IgD-negative memory B cell (primary cell): ENCODE results near the gene APPL2. TPM values are rescaled to one million over a fixed set of nuclear protein-coding genes. Genes with fewer than 3 reads are reported as not detected.
A peak's percentile ranks its signal among the peaks of the same experiment; 100 is the strongest.
"Not testable (repeated sequence)": the region's sequence is repeated elsewhere in the genome, so short reads cannot be mapped to it uniquely, and the experiment has no call there.

ENCODE experiments used
- H3K27ac Mint-ChIP-seq, 3 donors: one replicate each; pipeline ENCODE4 v1.8.0; 2020 to 2022; ENCODE audit warnings: mild to moderate bottlenecking in 3 of 3, mixed read lengths in 3 of 3, moderate library complexity in 1 of 3
- H3K27me3 Mint-ChIP-seq: one replicate; pipeline ENCODE4 v1.8.0; 2021; ENCODE audit warnings: mixed read lengths
- H3K36me3 Mint-ChIP-seq: one replicate; pipeline ENCODE4 v1.8.0; 2020; ENCODE audit warnings: mild to moderate bottlenecking, mixed read lengths
- H3K4me1 Mint-ChIP-seq, 3 donors: one replicate each; pipeline ENCODE4 v1.8.0; 2020 to 2022; ENCODE audit warnings: mixed read lengths in 3 of 3, mild to moderate bottlenecking in 1 of 3
- H3K4me3 Mint-ChIP-seq, 4 donors: one replicate each; pipeline ENCODE4 v1.8.0; 2020 to 2022; ENCODE audit warnings: mild to moderate bottlenecking in 4 of 4, mixed read lengths in 4 of 4, moderate library complexity in 3 of 4
- H3K9me3 Mint-ChIP-seq, 3 donors: one replicate each; pipeline ENCODE4 v1.8.0; 2020 to 2021; ENCODE audit warnings: mixed read lengths in 3 of 3, mild to moderate bottlenecking in 1 of 3
- polyA plus RNA-seq: library from polyadenylated mRNA; unstranded; fragments of 300-500 nt; fragmentation: Illumina TruSeq; gene quantifications from one replicate; pipeline ENCODE4 v1.2.3, GENCODE V29; 2021

APPL2 gene
- polyA plus RNA-seq, 1 donor from 2014 or later = 10.0 TPM

DNA sequence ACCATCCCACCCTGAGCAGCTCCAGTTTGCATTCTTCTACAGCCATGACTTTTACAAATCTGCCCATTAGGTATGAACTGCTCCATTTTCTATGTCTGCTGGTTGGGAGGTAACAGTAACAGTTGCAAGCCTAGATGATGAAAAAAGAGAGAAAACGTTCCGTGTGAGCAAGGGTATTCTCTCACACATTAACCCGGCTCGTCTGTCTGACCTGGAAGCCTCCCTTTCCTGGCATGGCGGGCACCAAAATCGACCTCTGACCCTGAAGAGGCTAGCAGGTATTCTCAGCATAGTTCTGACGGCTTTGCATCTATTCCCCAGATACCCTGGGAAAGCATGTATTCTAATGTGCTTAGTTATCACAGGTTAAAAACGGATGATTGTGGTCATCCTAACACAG is 31.8 kb downstream of the APPL2 start:
- no peaks in the 10 kb centered on the region for H3K4me1 Mint-ChIP-seq
- no peaks in the 10 kb centered on the region for H3K27me3 Mint-ChIP-seq
- no peaks in the 10 kb centered on the region for H3K9me3 Mint-ChIP-seq
- no peak overlapping the region for H3K4me3 Mint-ChIP-seq
- H3K27ac Mint-ChIP-seq = peak overlapping the region in 1 of 3 donors; percentile 64
- H3K36me3 Mint-ChIP-seq = peaks cover 4% of the 10 kb centered on the region

DNA sequence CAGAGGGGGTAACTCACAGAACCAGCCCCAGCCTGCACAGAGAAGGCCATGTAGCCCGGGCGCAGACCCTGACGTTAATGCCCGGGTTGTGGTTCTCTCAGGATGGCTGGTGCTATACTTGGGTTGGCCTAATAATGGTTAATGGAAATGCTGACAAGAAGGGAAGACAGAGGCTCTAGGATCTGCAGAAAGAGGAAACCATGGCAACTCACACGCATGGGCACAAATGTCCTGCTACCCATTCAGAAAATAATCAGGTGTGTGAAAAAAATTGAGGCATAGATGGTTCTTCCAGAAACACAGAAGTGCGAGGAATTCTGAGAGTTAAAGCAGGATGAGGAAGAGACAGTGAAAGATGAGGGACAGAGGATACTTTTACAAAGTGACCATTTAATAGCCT is 33.8 kb downstream of the APPL2 start:
- no peak overlapping the region for H3K4me3 Mint-ChIP-seq
- peaks cover 4% of the 10 kb centered on the region for H3K36me3 Mint-ChIP-seq
- H3K9me3 Mint-ChIP-seq = no peaks in the 10 kb centered on the region
- H3K27me3 Mint-ChIP-seq = no peaks in the 10 kb centered on the region
- no peaks in the 10 kb centered on the region for H3K4me1 Mint-ChIP-seq
- peak overlapping the region in 1 of 3 donors; percentile 90 for H3K27ac Mint-ChIP-seq

DNA sequence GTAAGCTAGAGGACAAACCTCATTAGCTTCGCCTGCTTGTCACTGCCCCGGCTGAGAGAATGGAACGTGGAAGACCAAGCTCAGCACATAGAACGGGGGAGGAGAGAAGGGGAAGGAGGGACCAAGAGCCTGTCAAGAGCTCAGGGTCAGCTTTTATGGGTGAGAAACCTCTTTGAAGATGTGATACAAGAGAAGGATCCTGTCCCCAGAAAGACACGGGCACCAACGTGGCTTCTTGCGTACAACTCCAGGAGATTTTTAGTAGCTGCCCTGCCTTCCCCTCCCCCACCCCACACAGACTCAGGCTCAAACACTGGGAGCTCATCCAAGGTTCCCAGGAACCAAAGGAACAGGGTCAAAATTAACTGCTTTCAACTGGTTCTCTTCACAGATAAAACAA is 34.7 kb downstream of the APPL2 start:
- Mint-ChIP-seq H3K36me3 (peaks cover 3% of the 10 kb centered on the region), H3K4me3 (no peak overlapping the region), H3K9me3 (no peaks in the 10 kb centered on the region), H3K4me1 (no peaks in the 10 kb centered on the region), H3K27me3 (no peaks in the 10 kb centered on the region), H3K27ac (peak overlapping the region in 1 of 3 donors; percentile 57)

DNA sequence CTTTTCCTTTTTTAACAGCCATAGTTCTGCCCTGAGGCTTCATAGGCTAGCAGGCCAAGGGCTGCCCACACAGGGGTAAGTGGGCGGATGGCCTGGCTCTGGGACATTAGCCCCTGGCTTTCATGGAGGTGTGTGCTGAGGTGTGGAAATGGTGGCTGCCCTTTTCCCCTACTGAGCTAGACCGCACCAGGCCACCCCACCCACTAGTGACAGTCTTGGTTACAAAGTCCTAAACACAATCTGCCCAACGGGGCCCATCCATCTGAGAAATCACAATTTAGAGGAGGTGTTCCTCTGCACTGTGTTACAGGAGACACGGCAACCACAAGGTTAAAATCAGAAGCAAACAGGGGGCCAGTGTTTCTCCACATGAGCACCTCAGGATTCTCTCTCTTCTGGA is 35.6 kb downstream of the APPL2 start:
- no peaks in the 10 kb centered on the region for H3K36me3 Mint-ChIP-seq
- no peaks in the 10 kb centered on the region for H3K9me3 Mint-ChIP-seq
- H3K4me3 Mint-ChIP-seq = no peak overlapping the region
- no peak overlapping the region for H3K27ac Mint-ChIP-seq
- no peaks in the 10 kb centered on the region for H3K27me3 Mint-ChIP-seq
- no peaks in the 10 kb centered on the region for H3K4me1 Mint-ChIP-seq

DNA sequence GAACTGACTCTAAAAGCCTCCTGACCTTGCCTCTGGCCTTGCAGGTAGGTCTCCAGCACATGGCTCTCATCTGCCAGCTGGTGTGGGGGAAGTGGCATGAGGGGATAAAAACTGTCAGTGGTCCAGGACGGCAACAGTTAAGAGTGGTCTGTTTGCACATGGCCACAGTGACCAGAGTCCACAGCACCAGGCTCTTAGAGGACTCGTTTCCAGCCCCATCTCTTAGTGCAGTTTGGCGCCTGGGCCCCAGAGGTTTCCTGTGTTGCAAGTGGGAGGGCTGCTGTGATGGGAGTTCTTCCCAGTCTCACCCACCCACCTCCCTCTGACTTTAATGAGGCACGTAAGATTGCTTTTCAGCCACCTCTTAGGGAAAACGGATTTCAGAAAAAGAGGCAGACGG is 37.0 kb downstream of the APPL2 start:
- Mint-ChIP-seq H3K4me3 (no peak overlapping the region), H3K27me3 (no peaks in the 10 kb centered on the region), H3K4me1 (no peaks in the 10 kb centered on the region), H3K36me3 (peaks cover 2% of the 10 kb centered on the region), H3K27ac (peak overlapping the region in 2 of 3 donors; percentile 68 to 80), H3K9me3 (no peaks in the 10 kb centered on the region)

DNA sequence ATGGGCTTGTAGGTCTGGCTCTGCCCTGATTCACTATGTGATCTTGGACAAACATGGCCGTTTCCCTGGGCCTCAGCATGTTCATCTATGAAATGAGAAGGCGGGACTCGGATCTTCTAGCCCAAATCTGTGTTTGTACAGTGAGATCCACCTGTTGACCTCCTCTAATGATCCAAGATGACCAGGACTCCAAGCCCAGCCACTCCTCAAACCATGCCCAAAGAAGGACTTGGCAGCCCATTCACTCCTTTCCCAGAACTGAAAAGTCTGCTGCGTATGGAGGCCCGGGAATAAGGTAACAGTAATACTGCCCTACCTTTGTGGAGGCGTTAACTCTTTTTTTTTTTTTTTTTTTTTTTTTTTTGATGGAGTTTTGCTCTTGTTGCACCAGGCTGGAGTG is 39.9 kb downstream of the APPL2 start:
- H3K27ac Mint-ChIP-seq = peak overlapping the region in 1 of 3 donors; percentile 10

DNA sequence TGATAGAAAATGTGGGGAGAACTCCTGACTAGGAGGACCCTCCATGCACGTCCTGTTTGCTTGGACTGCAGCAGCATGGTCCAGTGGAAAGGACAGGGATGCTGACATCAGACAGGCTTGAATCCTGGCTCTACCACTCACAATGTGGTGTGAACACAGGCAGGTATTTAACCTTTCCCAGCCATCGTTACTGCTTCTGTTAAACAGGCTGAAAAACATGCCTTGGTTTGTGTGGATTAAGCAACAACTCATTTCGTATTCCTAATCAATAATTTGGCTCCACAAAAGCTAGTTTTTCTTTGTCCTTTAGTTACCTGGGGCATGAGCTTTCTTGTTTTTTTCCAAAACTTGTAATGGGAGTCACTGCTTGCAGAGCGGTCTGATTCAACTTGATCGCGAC is 41.0 kb downstream of the APPL2 start:
- no peaks in the 10 kb centered on the region for H3K9me3 Mint-ChIP-seq
- peak overlapping the region in 1 of 3 donors; percentile 10 for H3K27ac Mint-ChIP-seq
- H3K36me3 Mint-ChIP-seq = peaks cover 2% of the 10 kb centered on the region
- H3K4me1 Mint-ChIP-seq = peaks cover 0 to 7% (median 4%) of the 10 kb centered on the region in 3 donors
- no peak overlapping the region for H3K4me3 Mint-ChIP-seq
- H3K27me3 Mint-ChIP-seq = no peaks in the 10 kb centered on the region

More for the DNA sequence above, 39.9 kb downstream of the APPL2 start:
- H3K27me3 Mint-ChIP-seq = no peaks in the 10 kb centered on the region
- H3K4me1 Mint-ChIP-seq = peaks cover 0 to 4% (median 2%) of the 10 kb centered on the region in 3 donors
- no peaks in the 10 kb centered on the region for H3K9me3 Mint-ChIP-seq
- peaks cover 2% of the 10 kb centered on the region for H3K36me3 Mint-ChIP-seq
- no peak overlapping the region for H3K4me3 Mint-ChIP-seq

DNA sequence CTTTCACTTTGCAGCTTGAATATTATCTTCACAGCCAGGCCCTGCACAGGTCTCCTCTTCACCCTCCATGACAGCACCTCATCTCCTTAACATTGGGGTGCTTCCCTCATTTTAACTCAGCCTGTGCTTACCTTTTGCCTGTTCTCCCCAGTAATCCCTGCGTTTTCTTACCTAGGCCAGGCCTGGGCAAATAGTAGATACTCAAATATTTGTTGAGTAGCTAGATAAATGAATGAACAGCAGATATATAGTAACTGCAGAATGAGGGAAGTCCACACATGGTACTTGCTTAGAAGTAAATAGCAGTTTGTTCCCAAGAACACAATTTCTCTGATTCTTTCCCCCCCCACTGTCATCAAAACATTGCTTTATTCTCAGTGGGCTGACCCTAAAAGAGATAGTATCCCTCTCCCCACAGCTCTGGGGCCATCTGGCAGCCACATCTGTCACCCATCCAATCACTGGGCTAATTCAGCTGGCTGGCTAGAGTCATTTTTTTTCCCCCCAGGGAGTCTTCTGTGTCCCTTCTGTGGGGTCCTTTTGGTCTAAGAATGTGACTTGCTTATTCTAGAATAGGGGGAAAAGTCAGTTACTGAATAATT is 43.2 kb downstream of the APPL2 start:
- H3K9me3 Mint-ChIP-seq = no peaks in the 10 kb centered on the region
- peak overlapping the region in 1 of 3 donors; percentile 17 for H3K27ac Mint-ChIP-seq
- H3K4me1 Mint-ChIP-seq = peaks cover 0 to 7% (median 4%) of the 10 kb centered on the region in 3 donors
- H3K27me3 Mint-ChIP-seq = no peaks in the 10 kb centered on the region
- H3K36me3 Mint-ChIP-seq = peaks cover 5% of the 10 kb centered on the region
- H3K4me3 Mint-ChIP-seq = no peak overlapping the region

DNA sequence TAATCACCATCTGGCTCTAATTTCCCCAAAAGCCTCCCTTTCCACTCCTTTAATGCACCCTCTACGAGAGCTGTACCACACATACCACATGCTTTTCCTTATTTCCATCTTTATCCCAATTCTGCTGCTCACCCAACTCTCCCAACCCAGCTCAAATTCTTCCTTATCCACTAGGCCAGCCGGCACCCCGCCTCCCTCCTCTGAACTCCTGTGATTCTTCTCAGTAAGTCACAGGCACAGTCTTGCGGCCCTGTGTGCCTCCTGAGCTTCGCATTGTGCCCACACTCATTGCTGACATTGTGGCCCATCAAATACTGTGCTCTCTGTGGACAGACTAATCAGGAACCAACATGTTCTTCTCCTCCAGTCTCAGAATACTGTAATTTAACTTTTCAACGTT is 45.4 kb downstream of the APPL2 start:
- H3K4me3 Mint-ChIP-seq = no peak overlapping the region
- peak overlapping the region in 2 of 3 donors; percentile 11 to 57 for H3K27ac Mint-ChIP-seq
- peaks cover 0 to 7% (median 4%) of the 10 kb centered on the region in 3 donors for H3K4me1 Mint-ChIP-seq
- H3K9me3 Mint-ChIP-seq = no peaks in the 10 kb centered on the region
- peaks cover 5% of the 10 kb centered on the region for H3K36me3 Mint-ChIP-seq
- no peaks in the 10 kb centered on the region for H3K27me3 Mint-ChIP-seq

DNA sequence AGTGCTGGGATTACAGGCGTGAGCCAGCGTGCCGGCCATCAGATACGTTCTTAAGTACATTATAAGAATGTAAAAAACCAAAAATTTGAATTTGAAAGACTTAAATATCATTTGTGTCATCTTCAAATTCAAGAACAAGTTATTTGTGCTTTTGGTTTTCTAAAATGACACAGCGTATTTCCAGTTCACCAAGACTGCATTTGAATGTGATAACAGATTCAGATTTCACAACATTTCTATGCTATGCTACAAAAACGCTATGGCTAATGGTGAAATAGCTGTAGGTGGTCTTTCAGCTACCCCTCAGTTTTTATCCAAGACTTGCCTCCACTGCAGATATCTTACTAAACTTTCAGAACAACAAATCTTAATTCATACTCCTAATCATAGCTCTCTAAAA is 46.7 kb downstream of the APPL2 start:
- Mint-ChIP-seq H3K36me3 (peaks cover 3% of the 10 kb centered on the region), H3K4me1 (peaks cover 0 to 7% (median 4%) of the 10 kb centered on the region in 3 donors), H3K27me3 (no peaks in the 10 kb centered on the region), H3K9me3 (no peaks in the 10 kb centered on the region), H3K27ac (no peak overlapping the region), H3K4me3 (no peak overlapping the region)

DNA sequence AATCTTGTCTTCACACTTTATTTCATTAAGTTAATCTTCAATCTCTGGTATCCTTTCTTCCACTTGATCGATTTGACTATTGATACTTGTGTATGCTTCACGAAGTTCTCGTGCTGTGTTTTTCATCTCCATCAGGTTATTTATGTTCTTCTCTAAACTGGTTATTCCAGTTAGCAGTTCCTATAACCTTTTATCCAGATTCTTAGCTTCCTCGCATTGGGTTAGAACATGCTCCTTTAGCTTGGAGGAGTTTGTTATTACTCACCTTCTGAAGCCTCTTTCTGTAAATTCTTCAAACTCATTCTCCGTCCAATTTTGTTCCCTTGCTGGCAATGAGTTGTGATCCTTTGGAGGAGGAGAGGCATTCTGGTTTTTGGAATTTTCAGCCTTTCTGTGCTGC is 52.0 kb downstream of the APPL2 start:
- H3K36me3 Mint-ChIP-seq = peaks cover 26% of the 10 kb centered on the region
- H3K27me3 Mint-ChIP-seq = not testable (repeated sequence)

DNA sequence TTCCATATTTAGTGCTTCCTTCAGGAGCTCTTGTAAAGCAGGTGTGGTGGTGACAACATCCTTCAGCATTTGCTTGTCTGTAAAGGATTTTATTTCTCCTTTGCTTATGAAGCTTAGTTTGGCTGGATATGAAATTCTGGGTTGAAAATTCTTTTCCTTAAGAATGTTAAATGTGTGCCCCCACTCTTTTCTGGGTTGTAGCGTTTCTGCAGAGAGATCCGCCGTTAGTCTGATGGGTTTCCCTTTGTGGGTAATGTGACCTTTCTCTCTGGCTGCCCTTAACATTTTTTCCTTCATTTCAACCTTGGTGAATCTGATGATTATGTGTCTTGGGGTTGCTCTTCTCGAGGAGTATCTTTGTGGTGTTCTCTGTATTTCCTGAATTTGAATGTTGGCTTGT is 52.6 kb downstream of the APPL2 start:
- H3K4me3 Mint-ChIP-seq, H3K27ac Mint-ChIP-seq, H3K27me3 Mint-ChIP-seq, H3K9me3 Mint-ChIP-seq: not testable (repeated sequence)
- Mint-ChIP-seq H3K4me1 (peaks cover 9 to 15% (median 9%) of the 10 kb centered on the region in 3 donors), H3K36me3 (peaks cover 28% of the 10 kb centered on the region)

More for the DNA sequence above, 52.0 kb downstream of the APPL2 start:
- not testable (repeated sequence) for H3K27ac Mint-ChIP-seq, H3K4me3 Mint-ChIP-seq, H3K9me3 Mint-ChIP-seq
- H3K4me1 Mint-ChIP-seq = peaks cover 9 to 15% (median 9%) of the 10 kb centered on the region in 3 donors

DNA sequence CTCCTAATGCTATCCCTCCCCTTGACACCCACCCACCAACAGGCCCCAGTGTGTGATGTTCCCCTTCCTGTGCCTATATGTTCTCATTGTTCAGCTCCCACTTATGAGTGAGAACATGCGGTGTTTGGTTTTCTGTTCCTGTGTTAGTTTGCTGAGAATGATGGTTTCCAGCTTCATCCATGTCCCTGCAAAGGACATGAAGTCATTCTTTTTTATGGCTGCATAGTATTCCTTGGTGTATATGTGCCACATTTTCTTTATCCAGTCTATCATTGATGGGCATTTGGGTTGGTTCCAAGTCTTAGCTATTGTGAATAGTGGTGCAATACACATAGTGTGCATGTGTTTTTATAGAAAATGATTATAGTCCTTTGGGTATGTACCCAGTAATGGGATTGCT is 56.9 kb downstream of the APPL2 start:
- H3K9me3 Mint-ChIP-seq, H3K27me3 Mint-ChIP-seq, H3K27ac Mint-ChIP-seq, H3K4me3 Mint-ChIP-seq: not testable (repeated sequence)
- Mint-ChIP-seq H3K36me3 (peaks cover 30% of the 10 kb centered on the region), H3K4me1 (peaks cover 9 to 15% (median 10%) of the 10 kb centered on the region in 3 donors)

DNA sequence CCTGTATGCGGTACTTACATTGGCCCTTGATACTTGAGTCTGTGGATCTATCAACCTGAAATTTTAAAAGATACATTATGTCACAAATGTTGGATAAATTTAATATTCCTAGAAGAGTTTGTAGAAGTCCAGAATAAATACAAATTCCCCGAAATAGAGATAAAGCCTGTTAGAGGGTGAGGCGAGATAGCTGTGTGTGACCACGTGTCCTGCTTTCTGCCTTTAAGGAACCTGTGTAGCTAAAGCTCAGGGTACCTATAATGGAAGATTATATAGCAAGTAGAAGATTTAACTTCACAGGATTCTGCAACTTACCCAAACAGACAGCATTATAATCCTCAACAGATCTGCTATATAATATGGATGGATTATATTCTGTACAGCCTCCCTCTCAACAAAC is 58.8 kb downstream of the APPL2 start:
- Mint-ChIP-seq H3K36me3 (peaks cover 17% of the 10 kb centered on the region), H3K27ac (no peak overlapping the region)

DNA sequence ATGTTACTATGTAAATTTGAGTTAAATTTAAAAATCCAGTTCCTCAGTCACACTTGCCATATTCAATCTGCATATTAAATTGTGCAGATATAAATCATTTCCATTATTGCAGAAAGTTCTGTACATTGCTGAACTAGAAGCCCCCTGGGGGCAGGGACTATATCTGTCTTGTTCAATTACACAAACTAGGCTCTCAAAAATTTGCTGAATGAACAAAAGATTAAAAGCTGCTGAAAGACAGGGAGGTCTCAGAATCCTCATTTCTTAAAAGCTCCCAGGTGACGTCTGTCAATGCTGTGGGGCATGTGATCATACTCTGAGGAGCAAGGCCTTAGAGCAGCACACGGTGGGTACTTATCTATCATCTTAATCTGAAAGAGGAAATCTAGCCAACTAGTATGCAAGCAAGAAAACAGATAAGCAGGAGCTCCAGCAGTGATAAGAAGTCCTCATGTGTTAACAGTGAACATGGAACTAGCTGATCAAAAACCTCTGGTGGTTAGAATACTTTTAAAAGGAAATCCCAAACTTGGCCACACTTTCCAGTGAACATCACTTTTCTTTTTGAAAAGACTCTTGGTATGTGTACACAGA is 60.5 kb downstream of the APPL2 start:
- Mint-ChIP-seq H3K36me3 (peaks cover 10% of the 10 kb centered on the region), H3K27me3 (no peaks in the 10 kb centered on the region), H3K4me3 (no peak overlapping the region), H3K4me1 (peaks cover 4 to 8% (median 6%) of the 10 kb centered on the region in 3 donors), H3K27ac (no peak overlapping the region), H3K9me3 (peaks cover 0 to 2% (median 0%) of the 10 kb centered on the region in 3 donors)

More for the DNA sequence above, 58.8 kb downstream of the APPL2 start:
- peaks cover 5 to 10% (median 10%) of the 10 kb centered on the region in 3 donors for H3K4me1 Mint-ChIP-seq
- no peak overlapping the region for H3K4me3 Mint-ChIP-seq
- H3K9me3 Mint-ChIP-seq = peaks cover 0 to 2% (median 0%) of the 10 kb centered on the region in 3 donors
- H3K27me3 Mint-ChIP-seq = no peaks in the 10 kb centered on the region
